SK-N-DZ (cell line): ENCODE measurements around the gene PRPF38A.

Experiments used
- DNase-seq: peaks from one replicate; pipeline ENCODE4 v3.0.0-alpha.2; 2015; ENCODE audit warnings: low spot score

The PRPF38A gene

DNA sequence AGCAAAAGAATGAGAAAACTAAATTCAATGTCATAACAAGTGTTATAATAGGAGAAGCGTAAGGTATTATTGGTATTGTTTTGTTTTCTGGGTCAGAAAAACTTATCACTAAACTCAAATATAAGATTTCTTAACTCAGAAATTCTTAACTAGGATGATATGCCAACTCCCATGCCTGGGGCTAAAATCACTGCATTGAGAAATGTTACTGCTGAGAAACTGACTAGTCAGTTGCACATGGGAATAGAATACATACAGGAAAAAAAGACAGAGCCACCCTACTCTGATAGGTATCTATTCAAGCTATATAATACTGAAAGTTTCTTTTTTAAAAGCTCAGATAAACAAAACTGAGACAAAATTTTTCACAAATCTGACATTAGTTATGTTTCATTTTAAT, 56.3 kb downstream of the PRPF38A start:
- no peak for DNase-seq

DNA sequence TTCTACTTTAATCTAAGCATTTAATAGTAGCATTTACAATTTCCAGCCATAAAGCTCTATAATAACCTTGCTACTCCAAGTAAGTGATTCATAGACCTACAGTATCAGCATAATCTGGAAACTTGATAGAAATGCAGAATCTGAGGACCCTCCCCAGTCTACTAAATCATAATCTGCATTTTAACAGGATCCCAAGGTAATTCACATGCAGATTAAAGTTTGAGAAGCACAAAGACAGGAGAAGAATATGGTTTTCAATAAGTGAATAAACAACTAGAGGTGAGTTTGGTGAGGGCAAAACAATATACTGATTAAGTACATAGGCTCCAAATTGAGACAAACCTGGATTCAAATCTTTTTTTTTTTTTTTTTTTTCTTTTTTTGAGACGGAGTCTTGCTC, 57.4 kb downstream of the PRPF38A start:
- no peak for DNase-seq

DNA sequence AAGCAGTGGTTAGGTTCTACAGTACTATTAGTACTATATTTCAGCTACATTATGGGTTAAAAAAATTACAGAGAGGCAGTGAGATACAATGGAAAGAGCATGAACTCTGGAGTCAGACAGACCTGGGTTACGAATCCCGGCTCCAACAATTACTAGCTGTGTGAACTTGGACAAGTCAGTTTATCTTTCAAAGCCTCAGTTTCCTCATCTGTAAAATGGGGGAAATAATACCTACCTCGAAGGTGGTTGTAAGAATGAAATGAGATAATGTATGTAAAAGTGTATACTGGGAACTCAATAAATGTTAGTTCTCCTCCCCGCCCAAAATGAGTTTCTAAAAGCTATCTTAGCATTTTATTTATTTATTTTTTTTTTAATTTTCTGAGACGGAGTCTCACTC, 59.5 kb downstream of the PRPF38A start:
- DNase-seq = no peak

DNA sequence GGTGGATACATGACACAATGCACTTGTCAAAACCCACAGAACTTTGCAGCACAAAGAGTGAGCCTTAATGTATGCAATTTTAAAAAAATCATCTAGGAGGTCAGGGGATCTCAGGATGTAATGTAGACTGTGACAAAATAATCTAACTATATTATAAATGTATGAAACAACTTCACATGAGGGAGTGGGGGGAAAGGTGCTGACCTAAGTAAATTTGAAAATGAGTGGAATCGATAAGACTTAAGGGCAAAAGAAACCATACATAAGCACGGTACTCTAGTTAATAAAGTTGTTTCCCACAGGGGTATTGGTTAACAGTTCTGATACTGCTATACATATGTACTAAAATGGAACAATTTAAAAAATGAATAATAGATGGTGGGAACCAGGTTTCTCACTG, 64.7 kb downstream of the PRPF38A start:
- no peak for DNase-seq
